Esophagus mucosa (tissue), 1 donor: ENCODE results near the gene HES4. TPM values are rescaled to one million over a fixed set of nuclear protein-coding genes. Genes with fewer than 3 reads are reported as not detected.
A peak's percentile ranks its signal among the peaks of the same experiment; 100 is the strongest.

Experiments
- ATAC-seq: fragments of 200-7000 bp; cut with Tn5 transposase; one replicate; pipeline ENCODE4 v1.9.1; 2020
- total RNA-seq: library from RNA; stranded (reverse); gene quantifications from one replicate; pipeline ENCODE4 v1.2.4, GENCODE V29; 2023
- donor health status: DM: yes; HTN: yes; CAD: no.

Gene HES4
- total RNA-seq, 1 donor from 2014 or later, result 15.7 TPM

- no peak for ATAC-seq
These were observed 34.3 kb downstream of the HES4 start for GRCh38 chr1:965526-966134.

DNA sequence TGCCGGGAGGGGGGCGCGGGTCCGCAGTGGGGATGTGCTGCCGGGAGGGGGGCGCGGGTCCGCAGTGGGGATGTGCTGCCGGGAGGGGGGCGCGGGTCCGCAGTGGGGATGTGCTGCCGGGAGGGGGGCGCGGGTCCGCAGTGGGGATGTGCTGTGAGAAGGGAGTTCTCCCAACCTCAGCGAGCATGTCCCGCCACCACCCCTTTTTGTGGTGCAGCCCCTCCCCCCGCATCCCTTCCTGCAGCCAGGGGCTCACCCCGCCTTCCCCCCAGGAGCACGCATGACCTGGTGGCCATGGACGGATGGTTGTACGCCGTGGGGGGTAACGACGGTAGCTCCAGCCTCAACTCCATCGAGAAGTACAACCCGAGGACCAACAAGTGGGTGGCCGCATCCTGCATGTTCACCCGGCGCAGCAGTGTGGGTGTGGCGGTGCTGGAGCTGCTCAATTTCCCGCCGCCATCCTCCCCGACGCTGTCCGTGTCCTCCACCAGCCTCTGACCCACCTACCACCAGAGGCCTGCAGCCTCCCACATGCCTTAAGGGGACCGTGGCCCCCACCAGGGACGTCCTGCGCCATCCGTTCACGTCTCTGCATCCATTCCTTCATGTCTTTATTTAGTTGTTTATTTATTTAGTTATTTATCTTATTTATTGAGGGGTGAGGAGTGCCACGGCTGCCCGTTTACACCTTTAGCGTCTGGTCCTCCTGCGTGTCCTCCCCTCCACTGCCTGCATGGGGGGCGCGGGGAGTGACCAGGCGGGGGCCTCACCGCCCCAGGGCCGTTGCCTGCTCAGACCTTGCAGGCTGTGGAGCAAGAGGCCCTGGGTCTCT is 35.0 kb downstream of the HES4 start:
- ATAC-seq, result no peak

DNA sequence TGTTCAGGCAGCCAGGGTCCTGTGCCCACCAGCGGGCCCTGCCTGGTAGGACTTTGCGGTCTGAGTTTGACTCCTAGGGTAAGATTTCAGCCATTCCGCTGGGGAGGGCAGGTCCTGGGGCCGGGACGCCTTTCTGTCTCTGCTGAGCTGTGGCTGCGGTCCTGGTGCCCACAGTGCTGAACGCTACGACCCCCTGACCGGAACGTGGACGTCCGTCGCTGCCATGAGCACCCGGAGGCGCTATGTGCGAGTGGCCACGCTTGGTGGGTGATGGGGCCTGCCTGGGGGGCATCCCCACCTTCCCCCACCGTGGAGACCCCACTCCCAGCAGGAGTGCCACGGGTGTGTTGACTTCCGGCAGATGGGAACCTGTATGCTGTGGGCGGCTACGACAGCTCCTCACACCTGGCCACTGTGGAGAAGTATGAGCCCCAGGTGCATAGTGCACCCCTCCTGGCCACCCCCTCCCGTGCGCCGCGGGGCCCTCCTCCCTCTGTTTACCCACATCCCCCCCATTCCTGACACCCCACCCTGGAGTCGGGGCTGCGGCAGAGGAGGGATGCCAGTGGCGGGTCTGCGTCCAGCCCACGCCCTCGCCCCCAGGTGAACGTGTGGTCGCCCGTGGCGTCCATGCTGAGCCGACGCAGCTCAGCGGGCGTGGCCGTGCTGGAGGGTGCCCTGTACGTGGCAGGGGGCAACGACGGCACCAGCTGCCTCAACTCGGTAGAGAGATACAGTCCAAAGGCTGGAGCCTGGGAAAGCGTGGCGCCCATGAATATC is 36.0 kb downstream of the HES4 start:
- ATAC-seq, result no peak

GRCh38 chr1:963301-963651 is 36.6 kb downstream of the HES4 start:
- ATAC-seq, result no peak

GRCh38 chr1:962381-963300 is 37.3 kb downstream of the HES4 start:
- no peak for ATAC-seq

- ATAC-seq, result no peak
These were observed 38.7 kb downstream of the HES4 start for GRCh38 chr1:961132-961669.

DNA sequence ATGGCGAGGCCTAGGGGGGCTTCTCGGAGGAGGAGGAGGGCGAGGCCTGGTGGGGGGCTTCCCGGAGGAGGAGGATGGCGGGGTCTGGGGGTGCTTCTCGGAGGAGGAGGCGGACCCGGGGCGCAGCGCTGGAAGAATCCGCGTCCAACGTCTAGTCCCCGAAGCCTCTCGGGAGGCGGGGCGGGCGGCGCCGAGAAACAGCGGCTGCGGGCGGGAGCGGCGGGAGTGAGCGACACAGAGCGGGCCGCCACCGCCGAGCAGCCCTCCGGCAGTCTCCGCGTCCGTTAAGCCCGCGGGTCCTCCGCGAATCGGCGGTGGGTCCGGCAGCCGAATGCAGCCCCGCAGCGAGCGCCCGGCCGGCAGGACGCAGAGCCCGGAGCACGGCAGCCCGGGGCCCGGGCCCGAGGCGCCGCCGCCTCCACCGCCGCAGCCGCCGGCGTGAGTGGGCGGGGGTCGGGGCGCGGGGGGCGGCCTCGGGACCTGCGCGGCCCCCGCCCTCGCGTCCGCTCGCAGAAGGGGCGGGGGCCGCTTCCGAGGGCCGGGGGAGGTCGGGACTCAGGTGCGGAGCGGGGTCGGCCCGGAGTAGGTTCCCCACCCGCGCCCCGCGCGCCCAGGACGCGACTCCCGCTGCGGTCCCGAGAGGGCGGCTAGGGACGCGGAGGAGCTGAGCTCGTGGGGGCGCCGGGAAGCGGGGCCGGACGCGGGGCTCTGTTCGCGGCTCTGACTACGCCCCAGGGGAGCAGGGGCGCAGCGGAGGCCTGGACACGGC is 39.4 kb downstream of the HES4 start, which contains the start of gene KLHL17:
KLHL17 (plus strand) TSS at position 222 of the 769 bp plus-strand sequence; CDS start at position 332, 110 bp downstream.
- peak; percentile 29 for ATAC-seq

DNA sequence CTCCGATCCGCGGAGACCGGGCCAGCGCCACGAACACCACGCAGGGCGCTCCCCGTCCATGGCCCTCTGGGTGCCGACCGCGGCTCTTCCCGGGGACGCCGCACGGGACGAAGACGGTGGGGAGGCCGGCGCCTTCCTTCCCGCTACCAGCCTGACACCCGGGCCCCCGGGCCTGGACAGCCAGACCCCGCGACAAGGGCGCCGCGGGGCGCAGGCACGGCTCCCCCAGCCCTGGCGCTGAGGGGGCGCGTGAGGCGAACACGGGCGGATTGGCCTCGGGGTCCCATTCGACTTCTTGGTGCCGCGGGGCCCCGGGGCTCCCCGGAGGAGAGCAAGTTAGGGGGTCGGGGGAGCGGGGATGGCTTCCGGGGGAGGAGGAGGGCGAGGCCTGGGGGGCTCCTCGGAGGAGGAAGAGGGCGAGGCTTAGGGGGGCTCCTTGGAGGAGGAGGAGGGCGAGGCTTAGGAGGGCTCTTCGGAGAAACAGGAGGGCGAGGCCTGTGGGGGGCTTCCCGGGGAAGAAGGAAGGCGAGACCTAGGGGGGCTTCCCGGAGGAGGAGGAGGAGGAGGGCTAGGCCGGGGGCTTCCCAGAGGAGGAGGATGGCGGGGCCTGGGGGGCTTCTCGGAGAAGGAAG is 40.0 kb downstream of the HES4 start:
- ATAC-seq, result no peak

DNA sequence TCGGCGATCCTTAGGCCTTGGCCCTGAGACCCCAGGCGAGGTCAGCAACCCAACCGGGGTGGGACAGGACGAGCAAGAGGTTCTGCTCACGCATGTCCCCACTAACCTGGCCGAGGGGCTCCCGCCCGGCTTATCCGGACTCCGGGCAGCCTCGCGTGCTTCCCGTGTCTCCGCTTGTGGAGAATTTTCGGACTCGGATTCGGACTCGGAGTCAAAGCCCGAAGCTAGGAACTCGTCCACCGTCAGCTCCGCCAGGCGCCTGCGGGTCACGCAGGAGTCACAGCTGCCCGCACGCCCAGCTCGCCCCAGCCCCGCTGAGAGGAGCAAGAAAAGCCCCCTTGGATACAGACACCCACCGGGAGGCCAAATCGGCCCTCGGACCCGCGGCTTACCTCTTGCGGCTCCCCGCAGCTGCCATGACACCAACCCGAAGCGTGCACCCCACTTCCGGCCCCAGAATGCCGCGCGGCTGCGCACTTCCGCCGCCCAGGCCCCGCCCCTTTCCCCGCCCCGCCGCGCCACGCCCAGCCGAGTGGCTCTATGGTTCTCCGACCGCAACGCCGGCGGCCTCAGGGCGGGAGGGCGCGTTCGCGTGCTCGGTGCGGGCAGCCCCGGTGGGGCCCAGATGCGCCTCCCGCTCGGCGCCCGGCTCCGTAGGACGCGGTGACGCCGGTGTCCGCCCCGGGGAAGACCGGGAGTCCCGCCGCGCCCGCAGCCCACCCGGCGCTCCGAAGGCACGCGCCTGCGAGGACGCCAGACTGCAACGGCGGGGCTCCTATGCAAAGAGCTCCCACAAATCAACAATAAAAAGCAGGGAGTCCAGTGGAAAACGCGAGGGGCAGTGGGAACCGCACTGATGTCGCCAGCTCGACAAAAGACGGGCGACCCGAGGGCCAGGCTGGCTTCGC is 40.8 kb downstream of the HES4 start, which contains the start of gene NOC2L:
NOC2L (minus strand) TSS at position 434 of the 908 bp plus-strand sequence; CDS start at position 418, 16 bp downstream.
- peak; percentile 88 for ATAC-seq

GRCh38 chr1:956636-957035 is 43.3 kb downstream of the HES4 start:
- no peak for ATAC-seq

GRCh38 chr1:955474-955873 is 44.4 kb downstream of the HES4 start:
- no peak for ATAC-seq

DNA sequence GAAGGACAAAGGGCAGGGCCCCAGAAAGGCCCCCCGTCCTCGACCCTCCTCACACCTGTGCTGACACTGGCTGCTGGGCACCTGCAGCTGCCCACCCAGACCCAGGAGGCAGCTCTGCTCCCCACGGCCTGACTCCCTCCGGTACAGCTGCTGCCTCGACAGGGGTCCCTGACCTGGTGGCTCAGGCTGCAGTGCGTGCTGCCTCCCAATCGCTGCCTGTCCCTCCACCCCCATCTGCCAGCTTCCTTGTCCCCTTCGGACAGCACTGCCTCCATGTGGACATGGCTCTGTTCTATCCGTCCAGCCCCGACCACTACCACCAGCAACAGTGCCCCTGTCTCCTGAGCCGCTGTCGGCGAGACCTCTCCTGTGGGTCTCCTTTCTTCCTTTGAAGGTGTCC is 45.0 kb downstream of the HES4 start:
- no peak for ATAC-seq

GRCh38 chr1:953524-954320 is 46.2 kb downstream of the HES4 start:
- ATAC-seq, result no peak

DNA sequence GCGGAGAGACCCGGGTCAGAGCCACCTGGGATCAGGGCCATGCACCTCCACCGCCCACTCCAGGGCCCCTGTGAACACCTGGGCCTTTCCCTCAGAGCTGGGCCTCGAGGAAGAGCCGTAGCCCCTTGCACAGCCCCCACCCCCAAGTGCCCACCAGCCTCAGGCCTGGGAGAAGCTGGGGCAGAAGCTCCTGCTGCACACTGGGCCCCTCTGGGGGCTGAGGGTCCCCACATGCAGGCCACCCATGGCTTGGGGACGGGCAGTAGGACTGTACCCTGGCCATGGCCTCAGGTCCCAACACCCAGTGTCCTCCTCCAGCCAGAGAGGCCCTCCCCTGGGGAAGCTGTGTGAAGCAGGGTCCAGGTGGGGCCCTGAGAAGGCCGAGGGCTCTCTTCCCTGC is 47.3 kb downstream of the HES4 start:
- ATAC-seq, result no peak

DNA sequence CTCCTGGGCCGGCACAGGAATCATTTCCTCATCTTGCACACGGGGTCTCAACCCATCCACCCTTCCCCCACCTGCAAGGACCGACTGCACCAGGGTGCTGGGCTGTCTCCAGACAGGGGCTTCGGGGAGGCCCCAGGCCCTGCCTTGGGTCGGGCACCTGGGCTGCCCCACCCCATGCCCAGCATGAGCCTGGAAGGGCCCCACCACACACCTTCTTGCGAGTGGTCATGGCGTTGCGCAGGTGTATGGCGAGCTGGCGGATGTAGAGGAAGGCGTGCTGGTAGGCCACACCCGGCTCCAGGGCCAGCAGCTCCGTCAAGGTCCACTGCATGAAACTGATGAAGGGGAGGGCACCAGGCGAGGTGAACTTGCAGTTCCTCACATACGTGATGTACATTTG is 47.7 kb downstream of the HES4 start:
- ATAC-seq, result no peak

GRCh38 chr1:951364-951763 is 48.5 kb downstream of the HES4 start:
- ATAC-seq, result no peak

- no peak for ATAC-seq
These were observed 49.0 kb downstream of the HES4 start for GRCh38 chr1:950881-951280.

DNA sequence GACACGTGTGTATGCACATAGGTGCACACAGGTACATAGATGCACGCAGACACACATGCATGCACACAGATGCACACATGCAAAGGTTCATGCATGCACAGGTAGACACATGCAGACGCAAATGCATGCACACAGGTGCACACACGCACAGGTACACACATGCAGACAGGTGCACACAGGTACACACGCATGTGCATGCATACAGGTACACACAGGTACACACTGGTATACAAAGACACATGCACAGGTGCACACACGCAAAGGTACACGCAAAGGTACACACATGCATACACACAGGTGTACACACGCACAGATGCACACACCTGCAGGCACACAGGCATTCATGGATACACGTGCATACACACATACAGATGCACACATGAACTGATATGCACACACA is 49.6 kb downstream of the HES4 start:
- ATAC-seq, result no peak
